Stimulated activated CD8-positive, alpha-beta memory T cell treated with anti-CD3 and anti-CD28 coated beads, Interleukin-15, amount 100 ng/mL, for 24 hours (primary cell): ENCODE measurements around the gene MCFD2.
"Not testable (repeated sequence)": the region's sequence is repeated elsewhere in the genome, so short reads cannot be mapped to it uniquely, and the experiment has no call there.

Source experiments
- DNase-seq: peaks from one replicate; pipeline ENCODE4 v3.0.0-alpha.2; 2020; ENCODE audit warnings: low read depth

The MCFD2 gene

GRCh38 chr2:46902465-46902864 lies 13.1 kb downstream of the MCFD2 start:
- DNase-seq, result no peak

GRCh38 chr2:46901611-46902010 lies 14.0 kb downstream of the MCFD2 start:
- DNase-seq, result no peak

DNA sequence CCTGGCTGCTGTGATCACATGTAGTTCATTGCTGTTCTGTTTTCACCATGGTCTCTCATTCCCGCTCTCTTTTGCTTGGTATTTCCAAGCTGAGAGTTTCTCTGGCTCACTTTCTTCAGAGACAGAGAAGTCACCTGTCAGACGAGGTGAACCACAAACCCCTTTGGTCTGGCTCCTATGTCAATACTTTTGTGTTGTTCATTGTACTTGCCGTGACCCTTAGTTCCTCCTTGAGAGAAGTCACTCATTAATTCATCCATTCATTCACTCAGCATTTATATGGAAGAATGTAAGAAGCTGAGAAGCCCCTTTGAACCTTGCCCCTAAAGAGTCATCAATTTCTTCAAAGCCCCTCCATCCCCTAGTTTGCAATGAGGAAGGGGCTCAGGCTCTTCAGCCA lies 15.2 kb downstream of the MCFD2 start:
- DNase-seq, result no peak

- DNase-seq, result no peak
Observed at GRCh38 chr2:46899053-46899452, 16.6 kb downstream of the MCFD2 start.

- no peak for DNase-seq
Observed at GRCh38 chr2:46898024-46898423, 17.6 kb downstream of the MCFD2 start.

- no peak for DNase-seq
Observed at GRCh38 chr2:46893269-46893939, 22.2 kb downstream of the MCFD2 start.

- DNase-seq, result no peak
Observed at GRCh38 chr2:46891956-46892553, 23.6 kb downstream of the MCFD2 start.

DNA sequence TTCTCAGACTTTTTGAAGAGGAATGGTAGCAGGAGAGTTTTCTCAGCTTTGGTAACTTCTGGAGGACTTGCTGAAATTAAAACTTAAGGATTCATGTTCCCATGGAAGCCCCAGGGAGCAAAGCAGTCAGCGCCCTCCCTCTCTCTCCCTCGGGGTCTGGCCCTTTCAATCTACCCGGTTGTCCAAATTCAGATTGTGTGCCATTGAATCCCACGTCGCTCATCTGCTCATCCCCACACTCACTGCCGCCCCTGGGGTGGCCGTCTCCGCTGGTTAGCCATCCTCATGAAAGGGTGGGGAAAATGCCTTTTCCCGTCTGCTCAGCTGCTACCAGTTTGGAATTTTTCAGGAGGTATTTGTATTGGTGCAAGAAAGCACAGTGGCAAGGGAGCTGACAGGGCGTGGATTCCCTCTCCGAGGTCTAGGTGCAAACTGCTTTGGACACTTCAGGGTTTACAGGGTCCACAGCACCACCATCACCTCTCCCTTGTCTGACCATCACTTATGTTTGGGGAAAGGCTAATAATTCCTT lies 27.1 kb downstream of the MCFD2 start:
- DNase-seq, result no peak

DNA sequence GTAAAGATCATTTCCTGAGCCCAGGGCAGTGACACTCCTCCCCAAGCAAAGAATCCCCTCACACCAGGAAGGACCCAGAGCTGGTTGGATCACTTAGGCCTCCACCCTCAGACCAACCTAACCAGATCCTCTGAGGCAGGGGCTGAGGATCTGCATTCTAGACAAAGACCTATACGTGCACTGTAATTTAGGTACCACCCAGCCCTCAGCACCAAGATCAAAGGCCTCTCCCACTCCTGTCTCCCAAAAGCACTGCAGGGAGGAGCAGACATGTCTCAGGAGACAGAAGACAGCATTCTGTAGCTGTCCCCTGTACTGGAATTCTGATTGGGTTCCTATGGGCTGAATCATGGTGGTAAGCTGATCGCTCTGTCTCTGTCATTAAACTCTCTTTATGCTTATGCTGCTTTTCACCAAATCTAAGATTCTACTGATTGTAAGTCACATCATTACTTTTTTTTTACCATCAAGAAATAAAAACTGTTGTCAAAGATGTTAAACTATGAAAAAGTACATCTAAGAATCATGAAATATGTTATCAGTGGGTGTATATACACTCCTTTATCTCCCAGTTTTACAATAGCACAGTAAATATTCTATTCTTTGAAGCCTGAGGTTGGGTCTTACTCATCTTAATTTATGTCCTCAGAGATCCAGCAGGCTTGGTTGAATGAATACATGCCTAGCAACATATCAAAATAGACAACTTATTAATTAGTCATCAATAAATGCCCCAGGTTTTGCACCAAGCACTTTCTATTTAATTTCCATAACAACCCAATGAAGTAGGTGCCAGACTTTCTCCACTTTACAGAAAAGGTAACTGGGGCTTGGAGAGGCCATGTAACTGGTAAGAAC lies 28.3 kb downstream of the MCFD2 start:
- DNase-seq, result no peak

DNA sequence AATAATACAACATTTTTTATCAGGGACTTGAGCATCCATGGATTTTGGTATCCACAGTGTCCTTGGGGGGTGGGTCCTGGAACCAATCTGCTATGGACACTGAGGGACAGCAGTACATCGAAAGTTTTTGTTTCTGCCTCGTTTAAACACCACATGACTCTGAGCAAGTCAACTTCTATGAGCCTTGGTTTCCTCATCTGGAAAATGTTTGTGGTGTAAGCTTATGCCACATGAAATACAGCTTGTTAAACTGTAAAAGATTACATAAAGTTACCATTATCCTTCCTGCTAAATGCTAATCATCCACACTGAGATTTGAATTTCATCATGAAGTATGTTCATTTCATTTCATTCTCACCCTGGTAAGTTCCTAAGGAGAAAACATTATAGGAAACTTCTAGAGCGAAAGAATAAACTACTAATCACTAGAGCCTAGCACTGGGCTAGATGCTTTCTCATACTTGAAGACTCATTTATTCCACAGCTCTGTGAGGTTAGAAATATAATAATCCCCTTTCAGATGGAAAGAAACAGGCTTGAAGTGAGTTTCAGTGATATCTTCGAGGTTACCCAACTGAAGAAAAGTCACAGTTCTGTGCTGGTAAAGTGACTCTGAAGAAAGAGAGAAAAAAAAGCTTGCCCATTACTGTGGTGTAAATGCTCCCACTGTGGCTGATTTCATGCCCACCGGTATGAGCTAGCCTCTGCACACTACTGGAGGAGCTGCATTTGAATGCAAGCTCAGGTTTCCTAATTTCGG lies 29.2 kb downstream of the MCFD2 start:
- no peak for DNase-seq

GRCh38 chr2:46885376-46885775 lies 30.2 kb downstream of the MCFD2 start:
- DNase-seq, result no peak

DNA sequence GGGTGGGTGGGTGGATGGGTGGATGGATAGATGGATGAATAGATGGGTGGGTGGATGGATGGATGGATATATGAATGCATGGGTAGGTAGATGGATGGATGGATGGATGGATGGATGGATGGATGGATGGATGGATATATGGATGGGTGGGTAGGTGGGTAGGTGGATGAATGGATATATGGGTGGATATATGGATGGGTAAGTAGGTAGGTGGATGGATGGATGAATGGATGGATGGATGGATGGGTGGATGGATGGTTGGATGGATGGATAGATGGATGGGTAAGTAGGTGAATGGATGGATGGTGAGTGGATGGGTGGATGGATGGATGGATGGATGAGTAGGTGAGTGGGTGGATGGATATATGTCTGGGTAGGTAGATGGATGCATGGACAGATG lies 36.1 kb downstream of the MCFD2 start:
- DNase-seq, result no peak

DNA sequence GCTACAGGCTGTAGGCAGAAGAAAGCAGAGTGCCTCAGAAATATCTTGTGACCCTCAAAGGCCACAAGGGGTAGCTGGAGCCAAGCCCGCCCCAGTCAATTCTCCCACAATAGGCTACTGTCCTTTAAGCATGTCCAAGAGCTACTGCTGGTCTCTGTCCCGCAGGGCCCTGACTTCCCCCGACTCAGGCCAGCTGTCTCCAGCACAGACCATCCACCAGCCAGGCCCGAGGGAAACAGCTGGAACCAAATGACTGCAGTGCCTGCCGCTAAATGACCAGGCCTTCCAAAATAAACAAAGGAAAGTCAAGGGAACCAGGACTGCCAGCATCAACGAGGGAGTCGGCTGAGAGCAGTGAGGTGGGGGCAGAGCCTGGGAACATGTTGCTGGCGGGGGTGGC lies 36.7 kb downstream of the MCFD2 start:
- DNase-seq, result no peak

GRCh38 chr2:46878240-46878877 lies 37.2 kb downstream of the MCFD2 start:
- no peak for DNase-seq

GRCh38 chr2:46877619-46878113 lies 37.9 kb downstream of the MCFD2 start:
- DNase-seq, result no peak

GRCh38 chr2:46876741-46877384 lies 38.7 kb downstream of the MCFD2 start:
- DNase-seq, result no peak

GRCh38 chr2:46875962-46876689 lies 39.5 kb downstream of the MCFD2 start:
- DNase-seq, result not testable (repeated sequence)

- no peak for DNase-seq
Observed at GRCh38 chr2:46875226-46875899, 40.2 kb downstream of the MCFD2 start.

DNA sequence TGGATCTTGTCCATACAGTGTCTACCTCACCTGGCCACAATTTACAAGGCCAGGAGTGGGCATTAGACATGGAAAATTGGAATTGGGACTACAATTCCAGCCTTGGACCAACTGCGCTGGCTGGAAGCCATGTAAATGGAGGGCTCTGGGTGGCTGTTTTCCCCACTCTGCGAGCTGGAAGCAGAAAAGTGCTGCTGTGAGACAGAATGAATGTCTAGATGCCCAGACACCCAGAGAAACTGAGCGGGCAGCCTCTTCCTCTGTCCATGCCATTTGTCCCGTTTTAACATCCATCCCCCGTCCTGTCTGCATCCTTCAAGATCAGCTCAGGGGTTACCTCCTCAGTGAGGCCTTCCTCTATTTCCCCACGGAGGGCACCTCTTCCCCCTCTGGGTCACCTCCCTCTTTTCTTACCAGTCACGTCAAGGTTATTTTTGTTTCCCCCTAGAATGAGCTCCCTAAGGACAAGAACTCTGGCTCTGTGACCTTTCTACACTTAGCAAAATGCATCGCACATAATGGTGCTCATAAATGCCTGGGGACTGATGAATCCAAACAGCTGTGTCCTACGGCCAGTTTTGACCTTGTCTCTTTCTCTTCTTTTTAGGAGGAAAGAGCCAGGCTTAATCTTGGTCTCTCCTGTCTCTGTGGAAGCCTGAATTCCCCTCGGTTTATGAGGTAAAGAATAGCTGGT lies 41.2 kb downstream of the MCFD2 start:
- no peak for DNase-seq
